Kidney epithelial cell (primary cell): ENCODE data around the gene DDX23. TPM values are rescaled to one million over a fixed set of nuclear protein-coding genes. Genes with fewer than 3 reads are reported as not detected.
A peak's percentile ranks its signal among the peaks of the same experiment; 100 is the strongest.

Source experiments
- DNase-seq: peaks from one replicate; pipeline ENCODE4 v3.0.0-alpha.2; 2010; ENCODE audit warnings: low read depth
- H3K27me3 ChIP-seq: 2 replicates; pipeline ENCODE4 v1.6.0; 2011; ENCODE audit warnings: low read length; ENCODE audit not compliant: control insufficient read depth, insufficient read depth
- H3K36me3 ChIP-seq: 2 replicates; pipeline ENCODE4 v1.5.1; 2011; ENCODE audit warnings: low read length; ENCODE audit not compliant: control insufficient read depth, insufficient read depth
- H3K4me3 ChIP-seq: 2 replicates; pipeline ENCODE4 v1.5.1; 2011; ENCODE audit warnings: low read depth, mild to moderate bottlenecking, control low read depth, low read length
- total RNA-seq: library from RNA; depleted of rRNA; stranded (reverse); fragments of >200 nt; gene quantifications from 2 replicates; pipeline ENCODE4 v1.2.3, GENCODE V29; 2015
- TF ChIP-seq, protein P1 (sequence below): IDR thresholded peaks from 2 replicates; pipeline ENCODE4 v1.5.1; 2011; ENCODE audit warnings: mild to moderate bottlenecking, moderate library complexity, low read length, control low read depth, inconsistent platforms; ENCODE audit not compliant: insufficient read depth, poor library complexity, severe bottlenecking

DDX23 gene
- total RNA-seq, 1 donor from 2014 or later, result 65.1 TPM

GRCh38 chr12:48814262-48815125, 37.5 kb downstream of the DDX23 start:
- no peak for DNase-seq

GRCh38 chr12:48813465-48814261, 38.3 kb downstream of the DDX23 start:
- Histone ChIP-seq H3K36me3 (no peaks in the 10 kb centered on the region), H3K27me3 (no peaks in the 10 kb centered on the region), H3K4me3 (peak overlapping the region; percentile 56)
- DNase-seq, result no peak
- TF ChIP-seq, protein P1, sequence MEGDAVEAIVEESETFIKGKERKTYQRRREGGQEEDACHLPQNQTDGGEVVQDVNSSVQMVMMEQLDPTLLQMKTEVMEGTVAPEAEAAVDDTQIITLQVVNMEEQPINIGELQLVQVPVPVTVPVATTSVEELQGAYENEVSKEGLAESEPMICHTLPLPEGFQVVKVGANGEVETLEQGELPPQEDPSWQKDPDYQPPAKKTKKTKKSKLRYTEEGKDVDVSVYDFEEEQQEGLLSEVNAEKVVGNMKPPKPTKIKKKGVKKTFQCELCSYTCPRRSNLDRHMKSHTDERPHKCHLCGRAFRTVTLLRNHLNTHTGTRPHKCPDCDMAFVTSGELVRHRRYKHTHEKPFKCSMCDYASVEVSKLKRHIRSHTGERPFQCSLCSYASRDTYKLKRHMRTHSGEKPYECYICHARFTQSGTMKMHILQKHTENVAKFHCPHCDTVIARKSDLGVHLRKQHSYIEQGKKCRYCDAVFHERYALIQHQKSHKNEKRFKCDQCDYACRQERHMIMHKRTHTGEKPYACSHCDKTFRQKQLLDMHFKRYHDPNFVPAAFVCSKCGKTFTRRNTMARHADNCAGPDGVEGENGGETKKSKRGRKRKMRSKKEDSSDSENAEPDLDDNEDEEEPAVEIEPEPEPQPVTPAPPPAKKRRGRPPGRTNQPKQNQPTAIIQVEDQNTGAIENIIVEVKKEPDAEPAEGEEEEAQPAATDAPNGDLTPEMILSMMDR, result no peak

More at GRCh38 chr12:48814262-48815125, 37.5 kb downstream of the DDX23 start:
- Histone ChIP-seq H3K4me3 (peak overlapping the region; percentile 56), H3K36me3 (no peaks in the 10 kb centered on the region), H3K27me3 (no peaks in the 10 kb centered on the region)
- TF ChIP-seq, protein P1, result peak; percentile 80

DNA sequence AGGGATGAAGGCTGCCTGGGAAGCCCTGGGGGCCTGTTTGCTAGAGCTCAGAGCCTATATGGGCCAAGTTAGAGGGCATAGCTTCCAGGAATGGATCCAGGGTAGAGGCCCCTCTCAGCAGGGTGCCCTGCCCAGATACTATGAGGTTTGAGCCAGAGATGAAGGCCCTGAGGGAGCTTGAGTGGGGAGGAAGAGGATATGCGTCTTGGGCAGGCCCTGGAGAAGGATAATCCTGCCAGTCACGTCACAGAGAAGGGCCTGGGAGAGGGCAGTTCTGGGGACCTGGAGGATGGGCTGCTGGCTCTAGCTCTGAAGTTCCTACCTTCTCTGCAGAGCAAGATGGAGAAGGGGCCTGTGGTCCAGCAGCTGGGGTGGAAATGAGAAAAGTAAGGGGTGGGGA, 39.6 kb downstream of the DDX23 start:
- Histone ChIP-seq H3K4me3 (no peak overlapping the region), H3K27me3 (no peaks in the 10 kb centered on the region), H3K36me3 (no peaks in the 10 kb centered on the region)
- no peak for DNase-seq
- TF ChIP-seq, protein P1, result no peak

- no peaks in the 10 kb centered on the region for H3K36me3 ChIP-seq
- H3K27me3 ChIP-seq, result no peaks in the 10 kb centered on the region
- TF ChIP-seq, protein P1, result no peak
- DNase-seq, result no peak
- H3K4me3 ChIP-seq, result no peak overlapping the region
Observed at GRCh38 chr12:48811437-48812090, 40.4 kb downstream of the DDX23 start.

- H3K27me3 ChIP-seq, result no peaks in the 10 kb centered on the region
- H3K36me3 ChIP-seq, result no peaks in the 10 kb centered on the region
- peak; percentile 51 for DNase-seq
- no peak overlapping the region for H3K4me3 ChIP-seq
- TF ChIP-seq, protein P1, result no peak
Observed at GRCh38 chr12:48810903-48811431, 41.0 kb downstream of the DDX23 start.
